HCT116 (cell line): ENCODE results near the gene PIP4K2A. TPM values are rescaled to one million over a fixed set of nuclear protein-coding genes. Genes with fewer than 3 reads are reported as not detected.

Experiments
- ATAC-seq: fragments of 200-7000 bp; cut with Tn5 transposase; 2 replicates; pipeline ENCODE4 v1.9.1; 2020; ENCODE audit warnings: mild to moderate bottlenecking, moderate library complexity
- BruUV-seq: library from RNA; stranded (reverse); fragments of 400-500 nt; replicated peaks from 2 replicates; lab custom pipeline; 2021; lab: Mats Ljungman, UMichigan
- CTCF ChIA-PET: fragments of 300-600 bp; sonication (Branson Sonifier 250); formaldehyde crosslinking; loops from one replicate; lab custom pipeline; 2021; ENCODE audit warnings: antibody characterized with exemption; lab: Charles Lee
- POLR2A ChIA-PET: fragments of 300-600, 350-600 bp; sonication (Branson Sonifier 250); formaldehyde crosslinking; loops from one replicate; lab custom pipeline; 2021; ENCODE audit warnings: antibody characterized with exemption; lab: Charles Lee
- RAD21 ChIA-PET, 2 experiments: fragments of 300-600 bp; sonication (Branson Sonifier 250); formaldehyde crosslinking; loops; one replicate each; lab custom pipeline; 2023; ENCODE audit warnings: low total read pairs in 2 of 2; ENCODE audit not compliant: uncharacterized antibody in 2 of 2, unreplicated experiment in 2 of 2, low non-redundant PET in 1 of 2; lab: Charles Lee
- DNase-seq: peaks from one replicate; pipeline ENCODE4 v3.0.0-alpha.2; 2010; ENCODE audit warnings: low read depth, low spot score
- H2AFZ ChIP-seq: fragments of 200-600 bp; shearing (Covaris generic), sonication (generic); 2 replicates; pipeline ENCODE4 v1.6.1; 2017; ENCODE audit warnings: low read depth, mixed run types, mixed read lengths, antibody characterized with exemption, low read length; ENCODE audit not compliant: poor library complexity, severe bottlenecking
- H3K27ac ChIP-seq: 2 replicates; pipeline ENCODE4 v1.5.1; 2012; ENCODE audit warnings: low read depth, low read length
- H3K27me3 ChIP-seq: fragments of 200-600 bp; sonication (generic); 2 replicates; pipeline ENCODE4 v1.6.1; 2016; ENCODE audit warnings: mixed run types, low read length, mixed read lengths; ENCODE audit not compliant: insufficient read depth
- H3K36me3 ChIP-seq, 2 experiments: fragments of 200-500 bp in 1 of 2; fragments of 200-600 bp in 1 of 2; sonication (Bioruptor generic) in 1 of 2; sonication (generic) in 1 of 2; 2 replicates each; pipeline versions ENCODE4 v1.5.1 to v1.6.1; 2014 to 2016; ENCODE audit warnings: low read length in 2 of 2, inconsistent platforms in 1 of 2, mixed read lengths in 1 of 2, mixed run types in 1 of 2; ENCODE audit not compliant: insufficient read depth in 2 of 2, control insufficient read depth in 1 of 2
- H3K4me1 ChIP-seq, 2 experiments: fragments of 200-600 bp in 1 of 2; sonication (generic) in 1 of 2; 2 replicates each; pipeline versions ENCODE4 v1.5.1 to v1.6.1; 2012 to 2017; ENCODE audit warnings: low read length in 2 of 2, inconsistent platforms in 1 of 2, mild to moderate bottlenecking in 1 of 2, mixed read lengths in 1 of 2, mixed run types in 1 of 2, moderate library complexity in 1 of 2; ENCODE audit not compliant: insufficient read depth in 2 of 2, control insufficient read depth in 1 of 2
- H3K4me2 ChIP-seq: fragments of 200-600 bp; sonication (generic); 2 replicates; pipeline ENCODE4 v1.6.1; 2017; ENCODE audit warnings: mixed run types, low read length, mixed read lengths
- H3K4me3 ChIP-seq, 2 experiments: fragments of 200-600 bp in 1 of 2; sonication (generic) in 1 of 2; replicated peaks in 1 of 2; 2 replicates each; pipeline ENCODE4 v1.5.1; 2011 to 2016; ENCODE audit warnings: low read length in 2 of 2, control low read depth in 1 of 2, low read depth in 1 of 2, mild to moderate bottlenecking in 1 of 2, mixed read lengths in 1 of 2, mixed run types in 1 of 2
- H3K79me2 ChIP-seq: fragments of 200-600 bp; sonication (generic); 2 replicates; pipeline ENCODE4 v1.6.1; 2017; ENCODE audit warnings: mild to moderate bottlenecking, mixed run types, low read length, moderate library complexity, mixed read lengths; ENCODE audit not compliant: insufficient read depth
- H3K9ac ChIP-seq: fragments of 200-600 bp; sonication (generic); 2 replicates; pipeline ENCODE4 v1.6.1; 2016; ENCODE audit warnings: low read length, mixed read lengths
- H3K9me2 ChIP-seq: fragments of 200-600 bp; sonication (generic), shearing (Covaris generic); 2 replicates; pipeline ENCODE4 v1.6.1; 2017; ENCODE audit warnings: mixed run types, mild to moderate bottlenecking, moderate library complexity; ENCODE audit not compliant: insufficient read depth
- H3K9me3 ChIP-seq, 2 experiments: fragments of 200-500 bp in 1 of 2; fragments of 200-600 bp in 1 of 2; sonication (Bioruptor generic) in 1 of 2; sonication (generic) in 1 of 2; 2 replicates each; pipeline ENCODE4 v1.6.1; 2014 to 2017; ENCODE audit warnings: low read length in 2 of 2, mixed read lengths in 2 of 2, inconsistent platforms in 1 of 2, low read depth in 1 of 2, mild to moderate bottlenecking in 1 of 2, mixed run types in 1 of 2, moderate library complexity in 1 of 2; ENCODE audit not compliant: control insufficient read depth in 1 of 2, insufficient read depth in 1 of 2
- H4K20me1 ChIP-seq: fragments of 200-600 bp; sonication (generic), shearing (Covaris generic); 2 replicates; pipeline ENCODE4 v1.6.1; 2017; ENCODE audit warnings: mixed run types, mild to moderate bottlenecking, moderate library complexity; ENCODE audit not compliant: insufficient read depth
- CBX3 ChIP-seq: IDR thresholded peaks from 2 replicates; pipeline ENCODE4 v1.6.1; 2012; ENCODE audit warnings: low read depth
- CEBPB ChIP-seq: IDR thresholded peaks from 2 replicates; pipeline ENCODE4 v1.6.1; 2012; ENCODE audit warnings: low read depth
- EGR1 ChIP-seq: IDR thresholded peaks from 2 replicates; pipeline ENCODE4 v1.6.1; 2012; ENCODE audit warnings: low read depth
- ELF1 ChIP-seq: IDR thresholded peaks from 2 replicates; pipeline ENCODE4 v1.6.1; 2012; ENCODE audit warnings: low read depth, borderline replicate concordance
- EZH2 ChIP-seq: fragments of 200-600 bp; sonication (generic); IDR thresholded peaks from 2 replicates; pipeline ENCODE4 v1.6.1; 2017; ENCODE audit warnings: antibody characterized with exemption, mixed run types
- EZH2phosphoT487 ChIP-seq: fragments of 200-600 bp; IDR thresholded peaks from 2 replicates; pipeline ENCODE4 v1.6.1; 2018; ENCODE audit warnings: antibody characterized with exemption, borderline replicate concordance
- FOSL1 ChIP-seq: IDR thresholded peaks from 2 replicates; pipeline ENCODE4 v1.6.1; 2012; ENCODE audit warnings: low read depth
- JUND ChIP-seq: IDR thresholded peaks from 2 replicates; pipeline ENCODE4 v1.6.1; 2012
- MAX ChIP-seq: IDR thresholded peaks from 2 replicates; pipeline ENCODE4 v1.6.1; 2012
- POLR2A ChIP-seq: IDR thresholded peaks from 2 replicates; pipeline ENCODE4 v1.7.0; 2011; ENCODE audit warnings: borderline replicate concordance; ENCODE audit not compliant: insufficient read depth, insufficient read length; ENCODE audit errors: extremely low read depth
- POLR2AphosphoS5 ChIP-seq: IDR thresholded peaks from 2 replicates; pipeline ENCODE4 v1.6.1; 2011; ENCODE audit warnings: mild to moderate bottlenecking, low read depth, low read length, moderate library complexity
- RAD21 ChIP-seq: IDR thresholded peaks from 2 replicates; pipeline ENCODE4 v1.6.1; 2012; ENCODE audit warnings: low read depth, mild to moderate bottlenecking
- REST ChIP-seq: IDR thresholded peaks from 2 replicates; pipeline ENCODE4 v1.6.1; 2012; ENCODE audit warnings: low read depth
- SIN3A ChIP-seq: IDR thresholded peaks from 2 replicates; pipeline ENCODE4 v1.6.1; 2012; ENCODE audit warnings: low read depth
- YY1 ChIP-seq: IDR thresholded peaks from 2 replicates; pipeline ENCODE4 v1.6.1; 2011; ENCODE audit warnings: low read length, low read depth, moderate library complexity, mild to moderate bottlenecking; ENCODE audit not compliant: insufficient replicate concordance; ENCODE audit errors: extremely low read depth
- ZFX ChIP-seq: fragments of 450-650 bp; IDR thresholded peaks from 2 replicates; pipeline ENCODE4 v1.6.1; 2017
- ZNF274 ChIP-seq: fragments of 200-500 bp; sonication (Bioruptor generic); IDR thresholded peaks from 2 replicates; pipeline ENCODE4 v1.6.1; 2014; ENCODE audit warnings: mild to moderate bottlenecking, low read depth, low read length, inconsistent platforms
- intact Hi-C: fragments of 100-400 bp; cut with micrococcal nuclease; formaldehyde crosslinking; loops from 2 replicates; pipeline ENCODE4 v1.10.0; 2022
- total RNA-seq: library from RNA; stranded (reverse); gene quantifications from one replicate; pipeline ENCODE4 v1.2.1, GENCODE V29; 2021; ENCODE audit not compliant: unreplicated experiment
- TF ChIP-seq, protein P1 (sequence below), 3 experiments: fragments of 200-600 bp in 1 of 3; sonication (generic) in 1 of 3; IDR thresholded peaks in 2 of 3; conservative IDR thresholded peaks in 1 of 3; 2 replicates each; pipeline ENCODE4 v1.5.1; 2012 to 2017; ENCODE audit warnings: low read depth in 2 of 3, low read length in 2 of 3, antibody characterized with exemption in 1 of 3, borderline replicate concordance in 1 of 3, control low read depth in 1 of 3, mild to moderate bottlenecking in 1 of 3, mixed read lengths in 1 of 3, mixed run types in 1 of 3, moderate library complexity in 1 of 3; ENCODE audit not compliant: insufficient read depth in 1 of 3
- TF ChIP-seq, protein P2 (sequence below): IDR thresholded peaks from 2 replicates; pipeline ENCODE4 v1.6.1; 2011; ENCODE audit warnings: mild to moderate bottlenecking, low read length, moderate library complexity; ENCODE audit not compliant: insufficient replicate concordance; ENCODE audit errors: extremely low read depth
- TF ChIP-seq, protein P3 (sequence below): IDR thresholded peaks from 2 replicates; pipeline ENCODE4 v1.6.1; 2012

Gene PIP4K2A
- total RNA-seq, 1 experiment from 2014 or later: 41.9 TPM

DNA sequence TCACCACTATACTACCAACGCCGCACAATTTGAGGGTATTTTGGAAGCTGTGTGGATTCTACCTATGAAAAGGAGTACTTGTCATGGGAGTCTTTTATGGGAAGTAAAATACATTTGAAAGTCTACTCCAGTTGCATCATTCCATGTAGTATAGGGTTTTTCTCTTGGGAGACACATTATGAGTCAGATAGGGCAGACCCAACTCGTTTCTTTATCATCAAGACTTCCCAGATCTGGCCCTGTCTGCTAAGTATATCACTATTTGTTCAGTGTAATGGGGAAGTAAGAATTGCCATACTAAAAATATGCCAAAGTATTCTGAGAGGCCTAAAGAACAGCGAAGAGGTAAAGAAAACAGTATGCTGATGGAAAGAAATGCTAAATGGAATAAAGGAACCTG, 224.9 kb downstream of the PIP4K2A start:
- BruUV-seq: no TSS peak
- H3K4me2 ChIP-seq: no peak overlapping the region
- no peaks in the 10 kb centered on the region for H4K20me1 ChIP-seq
- ChIA-PET RAD21 (no interaction called here), POLR2A (no interaction called here), CTCF (no interaction called here)
- no peak overlapping the region for H3K9ac ChIP-seq
- H3K9me3 ChIP-seq: no peaks in the 10 kb centered on the region
- no peaks in the 10 kb centered on the region for H3K9me2 ChIP-seq
- DNase-seq: no peak
- no peak overlapping the region for H3K27ac ChIP-seq
- intact Hi-C loops: no loop called here
- no peak overlapping the region for H3K4me3 ChIP-seq
- TF ChIP-seq EZH2 (no peak), SIN3A (no peak), YY1 (no peak), EGR1 (no peak), FOSL1 (no peak), JUND (no peak), ZFX (no peak), ELF1 (no peak), CBX3 (no peak), POLR2A (no peak), EZH2phosphoT487 (no peak), REST (no peak), RAD21 (no peak), ZNF274 (no peak), MAX (no peak), CEBPB (no peak), POLR2AphosphoS5 (no peak)
- TF ChIP-seq, protein P1, sequence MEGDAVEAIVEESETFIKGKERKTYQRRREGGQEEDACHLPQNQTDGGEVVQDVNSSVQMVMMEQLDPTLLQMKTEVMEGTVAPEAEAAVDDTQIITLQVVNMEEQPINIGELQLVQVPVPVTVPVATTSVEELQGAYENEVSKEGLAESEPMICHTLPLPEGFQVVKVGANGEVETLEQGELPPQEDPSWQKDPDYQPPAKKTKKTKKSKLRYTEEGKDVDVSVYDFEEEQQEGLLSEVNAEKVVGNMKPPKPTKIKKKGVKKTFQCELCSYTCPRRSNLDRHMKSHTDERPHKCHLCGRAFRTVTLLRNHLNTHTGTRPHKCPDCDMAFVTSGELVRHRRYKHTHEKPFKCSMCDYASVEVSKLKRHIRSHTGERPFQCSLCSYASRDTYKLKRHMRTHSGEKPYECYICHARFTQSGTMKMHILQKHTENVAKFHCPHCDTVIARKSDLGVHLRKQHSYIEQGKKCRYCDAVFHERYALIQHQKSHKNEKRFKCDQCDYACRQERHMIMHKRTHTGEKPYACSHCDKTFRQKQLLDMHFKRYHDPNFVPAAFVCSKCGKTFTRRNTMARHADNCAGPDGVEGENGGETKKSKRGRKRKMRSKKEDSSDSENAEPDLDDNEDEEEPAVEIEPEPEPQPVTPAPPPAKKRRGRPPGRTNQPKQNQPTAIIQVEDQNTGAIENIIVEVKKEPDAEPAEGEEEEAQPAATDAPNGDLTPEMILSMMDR (IDR thresholded peaks at IDR 0.05 in 2 of 3, conservative IDR thresholded peaks at IDR 0.05 in 1 of 3; ENCODE audit: borderline replicate concordance in 1 of 3, insufficient read depth in 1 of 3, low read depth in 2 of 3, low read length in 2 of 3): no peak
- TF ChIP-seq, protein P2, sequence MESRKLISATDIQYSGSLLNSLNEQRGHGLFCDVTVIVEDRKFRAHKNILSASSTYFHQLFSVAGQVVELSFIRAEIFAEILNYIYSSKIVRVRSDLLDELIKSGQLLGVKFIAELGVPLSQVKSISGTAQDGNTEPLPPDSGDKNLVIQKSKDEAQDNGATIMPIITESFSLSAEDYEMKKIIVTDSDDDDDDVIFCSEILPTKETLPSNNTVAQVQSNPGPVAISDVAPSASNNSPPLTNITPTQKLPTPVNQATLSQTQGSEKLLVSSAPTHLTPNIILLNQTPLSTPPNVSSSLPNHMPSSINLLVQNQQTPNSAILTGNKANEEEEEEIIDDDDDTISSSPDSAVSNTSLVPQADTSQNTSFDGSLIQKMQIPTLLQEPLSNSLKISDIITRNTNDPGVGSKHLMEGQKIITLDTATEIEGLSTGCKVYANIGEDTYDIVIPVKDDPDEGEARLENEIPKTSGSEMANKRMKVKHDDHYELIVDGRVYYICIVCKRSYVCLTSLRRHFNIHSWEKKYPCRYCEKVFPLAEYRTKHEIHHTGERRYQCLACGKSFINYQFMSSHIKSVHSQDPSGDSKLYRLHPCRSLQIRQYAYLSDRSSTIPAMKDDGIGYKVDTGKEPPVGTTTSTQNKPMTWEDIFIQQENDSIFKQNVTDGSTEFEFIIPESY: no peak
- TF ChIP-seq, protein P3, sequence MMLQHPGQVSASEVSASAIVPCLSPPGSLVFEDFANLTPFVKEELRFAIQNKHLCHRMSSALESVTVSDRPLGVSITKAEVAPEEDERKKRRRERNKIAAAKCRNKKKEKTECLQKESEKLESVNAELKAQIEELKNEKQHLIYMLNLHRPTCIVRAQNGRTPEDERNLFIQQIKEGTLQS: no peak
- H3K36me3 ChIP-seq: no peaks in the 10 kb centered on the region
- no peaks in the 10 kb centered on the region for H3K4me1 ChIP-seq
- no peaks in the 10 kb centered on the region for H3K27me3 ChIP-seq
- H2AFZ ChIP-seq: no peak overlapping the region
- no peak for ATAC-seq
- H3K79me2 ChIP-seq: no peaks in the 10 kb centered on the region
